ENCODE data around the gene IL1RN. TPM values are rescaled to one million over a fixed set of nuclear protein-coding genes. Genes with fewer than 3 reads are reported as not detected.

The IL1RN gene
- total RNA-seq, 4 donors from 2014 or later, result 0.77 TPM; not detected in 3

DNA sequence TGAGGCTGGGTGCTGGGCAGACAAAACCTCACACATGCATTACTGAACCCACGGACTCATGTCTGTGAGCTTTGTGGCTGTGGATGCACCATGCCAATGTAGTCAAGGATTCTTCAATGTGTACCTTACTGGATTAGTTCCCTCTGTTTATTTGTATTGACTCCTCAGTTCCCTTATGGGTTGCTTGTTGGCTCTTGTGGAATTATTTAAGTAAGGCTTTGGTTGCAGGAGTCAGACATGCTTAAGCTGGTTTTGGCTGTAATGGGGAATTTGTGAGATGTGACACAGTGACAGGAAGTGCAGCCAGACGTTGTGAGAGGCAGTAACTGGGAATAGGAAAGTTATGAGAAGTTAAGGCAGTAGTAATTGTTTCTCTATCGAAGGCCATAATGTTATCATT lies 13.6 kb upstream of the IL1RN start:
- H3K36me3 ChIP-seq, result no peaks in the 10 kb centered on the region
- H3K27me3 ChIP-seq, result no peaks in the 10 kb centered on the region
- TF ChIP-seq POLR2A (IDR thresholded peaks at IDR 0.05), result no peak
- TF ChIP-seq, protein P1, sequence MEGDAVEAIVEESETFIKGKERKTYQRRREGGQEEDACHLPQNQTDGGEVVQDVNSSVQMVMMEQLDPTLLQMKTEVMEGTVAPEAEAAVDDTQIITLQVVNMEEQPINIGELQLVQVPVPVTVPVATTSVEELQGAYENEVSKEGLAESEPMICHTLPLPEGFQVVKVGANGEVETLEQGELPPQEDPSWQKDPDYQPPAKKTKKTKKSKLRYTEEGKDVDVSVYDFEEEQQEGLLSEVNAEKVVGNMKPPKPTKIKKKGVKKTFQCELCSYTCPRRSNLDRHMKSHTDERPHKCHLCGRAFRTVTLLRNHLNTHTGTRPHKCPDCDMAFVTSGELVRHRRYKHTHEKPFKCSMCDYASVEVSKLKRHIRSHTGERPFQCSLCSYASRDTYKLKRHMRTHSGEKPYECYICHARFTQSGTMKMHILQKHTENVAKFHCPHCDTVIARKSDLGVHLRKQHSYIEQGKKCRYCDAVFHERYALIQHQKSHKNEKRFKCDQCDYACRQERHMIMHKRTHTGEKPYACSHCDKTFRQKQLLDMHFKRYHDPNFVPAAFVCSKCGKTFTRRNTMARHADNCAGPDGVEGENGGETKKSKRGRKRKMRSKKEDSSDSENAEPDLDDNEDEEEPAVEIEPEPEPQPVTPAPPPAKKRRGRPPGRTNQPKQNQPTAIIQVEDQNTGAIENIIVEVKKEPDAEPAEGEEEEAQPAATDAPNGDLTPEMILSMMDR (IDR thresholded peaks at IDR 0.05), result no peak
- no peaks in the 10 kb centered on the region for H3K9me3 ChIP-seq
- intact Hi-C loops (cut with DNase I; ENCODE audit: low total_unique reads), result no loop called here
- DNase-seq, result no peak
- no peaks in the 10 kb centered on the region for H3K4me1 ChIP-seq
- H3K27ac ChIP-seq, result no peak overlapping the region
- no peak overlapping the region for H3K4me3 ChIP-seq

DNA sequence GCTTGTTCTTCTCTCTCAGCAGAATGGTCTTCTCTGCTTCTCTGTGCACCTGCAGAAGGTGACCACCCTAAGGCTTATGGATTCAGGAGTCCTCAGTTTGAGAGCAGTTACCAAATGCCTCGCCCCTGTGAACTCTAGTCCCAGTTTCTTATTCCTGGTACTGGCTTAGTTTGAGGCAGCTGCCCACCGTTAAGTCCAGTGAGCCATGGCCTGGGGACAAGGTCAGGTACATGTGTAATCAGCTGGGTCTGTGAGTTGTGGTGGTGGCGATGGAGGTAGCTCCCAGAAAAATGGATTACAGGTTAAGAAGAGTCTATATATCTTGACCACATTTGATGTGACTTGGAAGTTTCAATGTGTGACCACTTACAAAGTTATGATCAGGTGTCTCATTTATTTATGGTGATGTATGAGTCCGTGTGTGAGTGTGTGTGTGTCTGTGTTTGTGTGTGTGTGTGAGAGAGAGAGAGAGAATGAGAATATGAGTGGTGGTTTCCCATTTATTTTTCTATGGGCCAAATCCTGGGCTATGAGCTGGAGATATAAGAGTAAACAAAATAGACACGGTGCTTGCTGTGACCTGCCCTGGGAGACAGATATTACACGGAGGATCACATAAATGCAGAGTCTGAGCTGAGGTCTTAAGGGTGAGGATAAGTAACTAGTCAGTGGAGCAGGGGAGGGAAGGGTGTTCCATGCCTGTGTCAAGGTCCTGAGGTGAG lies 13.0 kb upstream of the IL1RN start:
- DNase-seq, result no peak
- TF ChIP-seq, protein P1 (IDR thresholded peaks at IDR 0.05), result no peak
- TF ChIP-seq POLR2A (IDR thresholded peaks at IDR 0.05), result no peak
- intact Hi-C loops (cut with DNase I; ENCODE audit: low total_unique reads), result no loop called here
- no peak overlapping the region for H3K27ac ChIP-seq
- no peaks in the 10 kb centered on the region for H3K9me3 ChIP-seq
- no peaks in the 10 kb centered on the region for H3K36me3 ChIP-seq
- no peaks in the 10 kb centered on the region for H3K27me3 ChIP-seq
- no peaks in the 10 kb centered on the region for H3K4me1 ChIP-seq
- no peak overlapping the region for H3K4me3 ChIP-seq

DNA sequence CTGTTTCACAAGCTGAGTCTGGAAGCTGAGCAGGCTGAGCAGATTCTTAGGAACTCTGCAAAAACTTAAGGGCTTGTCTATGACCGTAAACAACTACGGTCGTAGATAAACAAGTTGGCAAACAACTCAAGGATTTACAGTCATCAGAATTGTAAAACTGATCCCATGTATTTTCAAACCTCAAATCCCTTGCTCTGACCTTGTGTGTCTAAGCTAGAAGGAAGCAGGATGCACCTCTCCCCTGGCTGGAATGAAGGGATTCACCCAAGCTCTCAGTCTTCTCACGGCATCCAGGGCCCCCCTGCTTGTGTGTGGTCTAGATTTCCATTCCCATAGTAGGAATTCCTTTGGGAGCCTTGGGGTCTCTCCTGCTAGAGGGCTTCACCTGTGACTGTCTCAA lies 12.4 kb upstream of the IL1RN start:
- no peak for DNase-seq
- TF ChIP-seq, protein P1 (IDR thresholded peaks at IDR 0.05), result no peak
- no peak for TF ChIP-seq POLR2A (IDR thresholded peaks at IDR 0.05)
- Histone ChIP-seq H3K4me1 (no peaks in the 10 kb centered on the region), H3K4me3 (no peak overlapping the region), H3K9me3 (no peaks in the 10 kb centered on the region), H3K27ac (no peak overlapping the region), H3K36me3 (no peaks in the 10 kb centered on the region), H3K27me3 (no peaks in the 10 kb centered on the region)
- intact Hi-C loops (cut with DNase I; ENCODE audit: low total_unique reads), result no loop called here

DNA sequence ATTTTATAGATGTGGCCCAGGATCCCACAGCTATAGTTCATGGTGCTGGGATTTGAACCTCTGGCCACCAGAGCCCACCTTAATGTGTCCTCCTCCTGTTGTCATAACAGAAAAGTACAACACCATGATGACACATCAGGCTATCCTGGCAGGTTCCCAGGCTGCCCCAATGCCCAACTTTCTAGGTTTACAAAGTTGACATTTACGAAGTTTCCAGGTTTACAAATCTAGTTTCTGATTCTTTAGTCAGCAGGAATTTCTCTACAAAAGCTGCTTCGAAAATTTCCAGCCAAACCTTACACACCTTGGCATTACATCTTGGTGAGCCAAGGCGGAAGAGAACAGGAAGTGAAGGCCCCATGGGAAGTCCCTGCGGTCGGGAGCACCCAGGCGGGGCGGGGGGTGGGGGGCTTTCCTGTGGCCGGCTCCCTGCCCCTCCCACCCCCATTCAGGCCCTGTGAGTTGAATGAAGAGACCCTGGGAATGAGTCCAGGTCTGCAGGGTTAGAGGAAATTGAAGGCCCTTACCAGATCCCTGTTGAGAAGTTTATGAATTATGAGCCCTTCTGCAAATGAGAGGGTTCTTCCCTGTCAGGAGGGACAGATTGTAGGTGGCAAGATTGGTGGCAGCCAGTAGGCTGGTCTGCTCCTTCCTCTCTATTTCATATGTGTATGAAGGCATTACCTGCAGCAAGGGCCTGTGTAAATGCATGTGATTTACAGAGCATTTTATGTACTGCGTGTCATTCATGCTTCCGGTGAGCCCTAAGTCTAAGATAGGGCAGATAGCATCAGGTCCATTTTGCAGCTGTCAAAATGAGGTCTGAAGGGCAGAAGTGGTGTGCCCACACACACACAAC lies 11.1 kb upstream of the IL1RN start:
- no peaks in the 10 kb centered on the region for H3K27me3 ChIP-seq
- no peak overlapping the region for H3K27ac ChIP-seq
- intact Hi-C loops (cut with DNase I; ENCODE audit: low total_unique reads), result no loop called here
- DNase-seq, result no peak
- no peaks in the 10 kb centered on the region for H3K36me3 ChIP-seq
- H3K4me3 ChIP-seq, result no peak overlapping the region
- no peaks in the 10 kb centered on the region for H3K4me1 ChIP-seq
- TF ChIP-seq, protein P1 (IDR thresholded peaks at IDR 0.05), result no peak
- H3K9me3 ChIP-seq, result no peaks in the 10 kb centered on the region

All from uterus (tissue), 4 donors.